ENCODE data around the gene MTRFR. TPM values are rescaled to one million over a fixed set of nuclear protein-coding genes. Genes with fewer than 3 reads are reported as not detected.

The MTRFR gene
- total RNA-seq, 4 donors from 2014 or later: 6.4 to 17.1 (median 8.2) TPM

DNA sequence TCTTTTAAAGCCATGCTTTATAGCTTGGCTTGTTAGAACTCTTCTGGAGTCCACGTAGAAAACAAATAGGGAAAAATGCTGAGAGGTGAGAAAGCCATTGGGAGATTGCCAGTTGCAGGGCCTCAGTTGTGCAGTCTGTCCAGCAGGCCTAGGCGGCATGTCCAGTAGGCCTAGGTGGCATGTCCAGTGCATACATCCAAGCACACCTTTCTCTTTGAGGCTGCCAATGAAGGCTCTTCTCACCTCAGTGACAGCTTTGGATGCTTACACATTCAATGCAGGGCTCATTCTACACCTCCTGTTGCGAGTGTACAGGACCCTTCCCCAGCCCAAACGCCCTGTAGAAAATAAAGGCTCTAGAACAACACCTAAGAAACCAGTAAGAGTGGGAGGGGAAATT is 25.4 kb downstream of the MTRFR start:
- peaks cover 20% of the 10 kb centered on the region for H3K4me1 ChIP-seq
- TF ChIP-seq, protein P1, sequence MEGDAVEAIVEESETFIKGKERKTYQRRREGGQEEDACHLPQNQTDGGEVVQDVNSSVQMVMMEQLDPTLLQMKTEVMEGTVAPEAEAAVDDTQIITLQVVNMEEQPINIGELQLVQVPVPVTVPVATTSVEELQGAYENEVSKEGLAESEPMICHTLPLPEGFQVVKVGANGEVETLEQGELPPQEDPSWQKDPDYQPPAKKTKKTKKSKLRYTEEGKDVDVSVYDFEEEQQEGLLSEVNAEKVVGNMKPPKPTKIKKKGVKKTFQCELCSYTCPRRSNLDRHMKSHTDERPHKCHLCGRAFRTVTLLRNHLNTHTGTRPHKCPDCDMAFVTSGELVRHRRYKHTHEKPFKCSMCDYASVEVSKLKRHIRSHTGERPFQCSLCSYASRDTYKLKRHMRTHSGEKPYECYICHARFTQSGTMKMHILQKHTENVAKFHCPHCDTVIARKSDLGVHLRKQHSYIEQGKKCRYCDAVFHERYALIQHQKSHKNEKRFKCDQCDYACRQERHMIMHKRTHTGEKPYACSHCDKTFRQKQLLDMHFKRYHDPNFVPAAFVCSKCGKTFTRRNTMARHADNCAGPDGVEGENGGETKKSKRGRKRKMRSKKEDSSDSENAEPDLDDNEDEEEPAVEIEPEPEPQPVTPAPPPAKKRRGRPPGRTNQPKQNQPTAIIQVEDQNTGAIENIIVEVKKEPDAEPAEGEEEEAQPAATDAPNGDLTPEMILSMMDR (IDR thresholded peaks at IDR 0.05): no peak
- TF ChIP-seq POLR2AphosphoS5 (IDR thresholded peaks at IDR 0.05) (no peak), EP300 (IDR thresholded peaks at IDR 0.05) (no peak), POLR2A (IDR thresholded peaks at IDR 0.05) (no peak)

DNA sequence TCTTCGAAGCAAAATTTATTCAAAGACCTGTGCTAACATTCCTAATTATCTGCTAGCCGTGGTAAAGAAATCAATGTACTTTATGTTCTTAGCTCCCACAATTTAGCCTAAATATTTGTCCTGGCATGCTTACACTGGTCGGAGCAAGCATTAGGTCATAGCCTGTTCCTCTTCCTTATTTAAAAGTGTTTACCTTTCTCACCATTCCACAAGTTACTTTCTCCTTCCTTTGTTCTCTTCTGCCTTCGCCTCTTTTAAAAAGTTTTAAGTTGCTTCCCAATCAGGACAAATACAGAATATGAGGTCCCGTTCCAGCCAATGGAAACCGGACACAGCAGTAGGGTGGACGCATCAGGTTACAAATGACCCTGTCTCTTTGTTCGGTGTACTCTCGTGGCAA is 26.8 kb downstream of the MTRFR start:
- Histone ChIP-seq H3K4me1 (peaks cover 7% of the 10 kb centered on the region), H3K27ac (no peak overlapping the region)
- DNase-seq (ENCODE audit: low spot score in 2 of 2): no peak

More for the DNA sequence above, 25.4 kb downstream of the MTRFR start:
- no peak for DNase-seq (ENCODE audit: low spot score in 2 of 2)
- Histone ChIP-seq H3K27ac (no peak overlapping the region), H3K27me3 (no peaks in the 10 kb centered on the region), H3K9me3 (no peaks in the 10 kb centered on the region), H3K36me3 (peaks cover 82% of the 10 kb centered on the region), H3K4me3 (no peak overlapping the region)
- 62% methylated on average over 4 of the region's 4 CpGs for WGBS

DNA sequence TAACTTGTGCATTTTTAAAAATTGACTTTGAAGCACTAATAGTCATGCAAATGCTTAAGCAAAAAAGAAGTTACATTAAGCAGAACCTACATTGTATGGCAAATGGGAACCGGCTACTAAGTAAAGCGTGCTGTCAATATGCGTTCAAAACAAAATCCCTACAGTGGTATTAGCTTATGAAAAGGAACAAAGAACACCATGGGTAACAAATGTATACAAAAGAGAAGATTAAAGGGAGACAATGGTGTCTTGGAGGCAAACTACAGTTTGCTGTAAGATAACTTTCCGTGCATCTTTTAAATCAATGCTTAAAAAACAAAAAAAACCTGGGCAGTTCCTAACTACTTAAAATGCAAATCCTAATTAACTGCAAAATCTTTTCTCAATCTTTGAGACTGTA is 28.0 kb downstream of the MTRFR start:
- DNase-seq (ENCODE audit: low spot score in 2 of 2): no peak
- H3K4me1 ChIP-seq: peaks cover 12% of the 10 kb centered on the region
- TF ChIP-seq, protein P1 (IDR thresholded peaks at IDR 0.05): no peak
- no peak for TF ChIP-seq POLR2A (IDR thresholded peaks at IDR 0.05)
- no peak for TF ChIP-seq EP300 (IDR thresholded peaks at IDR 0.05)
- no peak for TF ChIP-seq POLR2AphosphoS5 (IDR thresholded peaks at IDR 0.05)
- H3K4me3 ChIP-seq: no peak overlapping the region
- no peaks in the 10 kb centered on the region for H3K9me3 ChIP-seq
- WGBS: 89% methylated on average over 4 of the region's 4 CpGs
- no peaks in the 10 kb centered on the region for H3K27me3 ChIP-seq
- H3K27ac ChIP-seq: no peak overlapping the region
- H3K36me3 ChIP-seq: peaks cover 84% of the 10 kb centered on the region

More for the DNA sequence above, 26.8 kb downstream of the MTRFR start:
- Histone ChIP-seq H3K9me3 (no peaks in the 10 kb centered on the region), H3K27me3 (no peaks in the 10 kb centered on the region), H3K4me3 (no peak overlapping the region), H3K36me3 (peaks cover 84% of the 10 kb centered on the region)
- no peak for TF ChIP-seq POLR2A (IDR thresholded peaks at IDR 0.05)
- TF ChIP-seq POLR2AphosphoS5 (IDR thresholded peaks at IDR 0.05): no peak
- TF ChIP-seq EP300 (IDR thresholded peaks at IDR 0.05): no peak
- TF ChIP-seq, protein P1 (IDR thresholded peaks at IDR 0.05): no peak
- 64% methylated on average over 9 of the region's 9 CpGs for WGBS

DNA sequence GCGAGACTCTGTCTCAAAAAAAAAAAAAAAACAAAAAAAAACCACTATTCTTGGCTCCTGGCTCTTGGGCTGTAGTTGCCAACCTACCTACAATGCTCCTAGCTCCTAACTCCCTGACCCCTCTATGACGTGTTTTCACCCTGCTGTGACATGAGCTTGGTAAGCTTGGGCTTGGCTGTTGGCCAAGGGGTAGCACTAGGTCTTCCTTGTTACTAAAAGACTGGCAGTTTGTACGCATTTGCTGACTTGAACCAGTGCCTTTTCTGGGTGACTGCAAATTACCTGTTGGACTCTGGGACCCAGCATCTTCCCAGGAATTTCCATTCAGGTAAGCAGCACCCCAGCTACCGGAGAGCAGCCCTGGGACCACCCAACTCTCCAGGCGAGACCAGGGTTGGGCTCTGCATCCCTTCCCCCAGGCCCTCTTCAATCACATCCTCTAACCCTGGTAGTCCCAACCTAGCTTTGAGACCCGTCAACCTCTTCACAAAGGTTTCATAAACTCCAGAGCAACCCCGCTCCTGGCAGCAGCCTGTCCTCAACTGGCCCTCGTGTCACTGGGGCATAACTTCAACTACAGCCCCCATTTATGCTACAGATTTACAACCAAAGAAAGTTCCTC is 30.1 kb downstream of the MTRFR start:
- 84% methylated on average over 8 of the region's 8 CpGs for WGBS
- no peak for DNase-seq (ENCODE audit: low spot score in 2 of 2)
- Histone ChIP-seq H3K4me3 (no peak overlapping the region), H3K27me3 (no peaks in the 10 kb centered on the region), H3K36me3 (peaks cover 71% of the 10 kb centered on the region), H3K4me1 (peaks cover 18% of the 10 kb centered on the region), H3K27ac (no peak overlapping the region), H3K9me3 (no peaks in the 10 kb centered on the region)
- TF ChIP-seq, protein P1 (IDR thresholded peaks at IDR 0.05): no peak
- TF ChIP-seq POLR2A (IDR thresholded peaks at IDR 0.05) (no peak), EP300 (IDR thresholded peaks at IDR 0.05) (no peak), POLR2AphosphoS5 (IDR thresholded peaks at IDR 0.05) (no peak)

DNA sequence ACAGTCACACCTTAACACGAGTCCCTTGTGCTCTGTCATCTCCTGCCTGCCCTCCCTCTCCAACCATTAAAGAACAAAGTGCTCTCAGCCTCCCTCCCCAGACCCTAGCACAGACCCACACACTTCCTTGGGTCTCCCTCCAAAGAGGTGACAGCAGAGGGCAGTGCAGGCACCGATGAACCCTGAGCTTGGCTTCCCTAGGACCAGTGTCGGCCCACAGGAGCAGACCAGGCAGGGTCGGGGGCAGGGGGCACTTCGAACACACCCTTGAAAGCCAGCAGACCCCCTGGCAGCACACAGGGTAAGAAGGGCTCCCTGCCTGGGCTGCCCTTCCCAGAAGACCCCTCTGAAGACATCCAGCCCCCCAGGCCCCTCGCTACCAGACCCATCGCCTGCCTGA is 31.4 kb downstream of the MTRFR start:
- TF ChIP-seq POLR2AphosphoS5 (IDR thresholded peaks at IDR 0.05): no peak
- no peak for TF ChIP-seq EP300 (IDR thresholded peaks at IDR 0.05)
- TF ChIP-seq, protein P1 (IDR thresholded peaks at IDR 0.05): no peak
- TF ChIP-seq POLR2A (IDR thresholded peaks at IDR 0.05): no peak
- WGBS: 82% methylated on average over 7 of the region's 7 CpGs
- Histone ChIP-seq H3K27me3 (no peaks in the 10 kb centered on the region), H3K4me1 (peaks cover 24% of the 10 kb centered on the region), H3K27ac (no peak overlapping the region), H3K36me3 (peaks cover 59% of the 10 kb centered on the region), H3K9me3 (no peaks in the 10 kb centered on the region), H3K4me3 (no peak overlapping the region)
- DNase-seq (ENCODE audit: low spot score in 2 of 2): no peak

Data from suprapubic skin (tissue), 4 donors.